Measurements from ENCODE around the gene DNAJC30.

DNA sequence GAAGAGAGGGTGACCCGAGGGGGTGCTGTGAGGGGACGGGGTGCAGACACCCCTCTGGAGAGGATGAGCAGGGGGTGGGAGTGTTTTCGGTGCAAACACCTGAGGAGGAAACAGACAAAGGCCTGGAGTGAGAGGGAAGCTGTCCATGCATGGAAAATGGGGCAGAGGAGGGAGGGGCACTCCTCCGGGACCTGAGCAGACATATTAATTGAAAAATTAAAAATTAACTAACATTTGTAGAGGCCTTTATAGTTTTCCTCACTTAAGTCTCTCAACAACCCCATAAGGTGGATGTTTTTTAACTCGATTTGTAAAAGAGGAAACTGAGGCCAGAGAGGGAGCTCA is 14.4 kb downstream of the DNAJC30 start:
- TF ChIP-seq, protein P1, sequence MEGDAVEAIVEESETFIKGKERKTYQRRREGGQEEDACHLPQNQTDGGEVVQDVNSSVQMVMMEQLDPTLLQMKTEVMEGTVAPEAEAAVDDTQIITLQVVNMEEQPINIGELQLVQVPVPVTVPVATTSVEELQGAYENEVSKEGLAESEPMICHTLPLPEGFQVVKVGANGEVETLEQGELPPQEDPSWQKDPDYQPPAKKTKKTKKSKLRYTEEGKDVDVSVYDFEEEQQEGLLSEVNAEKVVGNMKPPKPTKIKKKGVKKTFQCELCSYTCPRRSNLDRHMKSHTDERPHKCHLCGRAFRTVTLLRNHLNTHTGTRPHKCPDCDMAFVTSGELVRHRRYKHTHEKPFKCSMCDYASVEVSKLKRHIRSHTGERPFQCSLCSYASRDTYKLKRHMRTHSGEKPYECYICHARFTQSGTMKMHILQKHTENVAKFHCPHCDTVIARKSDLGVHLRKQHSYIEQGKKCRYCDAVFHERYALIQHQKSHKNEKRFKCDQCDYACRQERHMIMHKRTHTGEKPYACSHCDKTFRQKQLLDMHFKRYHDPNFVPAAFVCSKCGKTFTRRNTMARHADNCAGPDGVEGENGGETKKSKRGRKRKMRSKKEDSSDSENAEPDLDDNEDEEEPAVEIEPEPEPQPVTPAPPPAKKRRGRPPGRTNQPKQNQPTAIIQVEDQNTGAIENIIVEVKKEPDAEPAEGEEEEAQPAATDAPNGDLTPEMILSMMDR (IDR thresholded peaks at IDR 0.05) = no peak
- TF ChIP-seq POLR2A (IDR thresholded peaks at IDR 0.05) = no peak
- no peak for TF ChIP-seq POLR2AphosphoS5 (IDR thresholded peaks at IDR 0.05)

Measured in breast epithelium (tissue), 3 donors.